GM20431 (cell line): ENCODE results near the gene MGAT4A.
"Not testable (repeated sequence)": the region's sequence is repeated elsewhere in the genome, so short reads cannot be mapped to it uniquely, and the experiment has no call there.

Experiments
- in situ Hi-C: fragments of 300-500 bp; cut with MseI, MboI; formaldehyde crosslinking; loops from one replicate; pipeline ENCODE4 v1.15.0; 2020; ENCODE audit warnings: low sequenced_read_pairs; ENCODE audit not compliant: unreplicated experiment

Gene MGAT4A

GRCh38 chr2:98669675-98670074, 61.3 kb downstream of the MGAT4A start:
- in situ Hi-C loops: no loop called here

DNA sequence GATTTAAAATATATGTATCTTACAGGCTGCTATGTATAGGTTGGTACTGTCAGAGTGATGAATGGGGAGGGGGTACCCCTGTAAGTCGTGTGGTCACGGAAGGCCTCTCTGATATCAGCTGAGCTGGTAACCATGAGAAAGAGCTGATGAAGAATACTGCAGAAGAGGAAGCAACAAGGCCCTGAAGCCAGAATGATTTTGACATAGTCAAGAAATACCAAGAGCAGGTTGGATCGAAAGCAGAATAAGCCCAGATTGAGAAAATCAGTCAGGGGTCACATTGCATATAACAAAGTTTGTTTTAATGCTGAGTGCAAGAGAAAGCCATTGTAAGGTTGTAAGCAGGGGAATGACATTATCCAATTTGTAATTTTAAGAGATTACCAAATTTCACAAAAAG, 65.3 kb downstream of the MGAT4A start:
- in situ Hi-C loops: no loop called here

DNA sequence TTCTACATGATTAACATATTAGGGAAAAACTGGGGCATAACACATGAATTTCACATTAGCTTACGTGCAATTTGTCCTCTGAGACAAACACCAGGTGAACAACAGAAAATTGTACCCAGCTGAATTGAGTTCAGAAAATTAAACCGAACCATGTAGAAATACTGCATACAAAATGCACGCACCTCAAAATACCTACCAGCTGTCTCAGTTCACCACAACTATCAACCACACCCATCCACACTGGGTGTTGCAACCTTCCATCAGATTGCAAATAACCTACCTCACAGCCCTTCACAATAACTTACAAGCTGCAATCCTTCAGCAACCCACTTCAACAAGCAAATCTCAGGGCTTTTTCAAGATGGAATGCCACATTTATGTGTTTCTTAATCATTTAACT, 66.6 kb downstream of the MGAT4A start:
- in situ Hi-C loops: no loop called here

GRCh38 chr2:98663511-98664090, 67.3 kb downstream of the MGAT4A start:
- in situ Hi-C loops: no loop called here

DNA sequence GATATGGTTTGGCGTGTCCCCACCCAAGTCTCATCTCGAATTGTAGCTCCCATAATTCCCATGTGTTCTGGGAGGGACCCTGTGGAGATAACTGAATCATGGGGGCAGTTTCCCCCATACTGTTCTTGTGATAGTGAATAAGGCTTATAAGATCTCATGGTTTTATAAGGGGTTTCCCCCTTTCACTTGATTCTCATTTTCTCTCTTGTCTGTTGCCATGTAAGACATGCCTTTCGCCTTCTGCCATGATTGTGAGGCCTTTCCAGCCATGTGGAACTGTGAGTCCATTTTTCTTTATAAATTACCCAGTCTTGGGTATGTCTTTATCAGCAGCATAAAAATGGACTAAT, 71.5 kb downstream of the MGAT4A start:
- in situ Hi-C loops: not testable (repeated sequence)

DNA sequence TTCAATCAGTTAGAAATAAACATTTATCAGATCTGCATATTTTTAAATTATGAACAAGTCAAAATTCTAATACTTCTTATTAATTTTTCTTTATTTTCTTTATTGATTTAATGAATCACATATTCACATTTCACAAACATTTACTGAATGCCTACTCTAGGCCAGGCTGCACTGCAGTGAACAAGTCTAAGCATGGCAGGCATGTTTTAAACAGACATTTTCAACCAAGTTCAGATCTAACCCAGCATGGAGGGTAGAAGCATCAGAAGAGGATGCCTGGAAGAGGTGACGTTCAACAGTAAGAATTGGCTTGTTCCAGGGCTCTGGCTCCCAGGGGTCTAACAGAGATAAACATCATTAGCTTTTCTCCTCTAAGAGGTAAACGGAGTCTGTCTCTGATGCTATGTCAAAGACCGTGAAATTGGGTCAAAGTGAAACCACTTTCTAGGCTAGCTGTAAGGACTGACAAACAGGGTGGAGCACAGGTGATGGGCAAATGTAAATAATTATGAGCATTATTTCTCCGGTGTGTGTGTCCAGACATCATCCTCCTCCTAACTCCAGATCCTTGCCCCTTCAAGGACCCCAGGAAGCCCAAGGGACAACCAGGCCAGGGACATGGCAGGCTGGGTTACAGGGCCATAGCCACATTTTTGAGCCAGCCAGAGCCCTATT, 72.0 kb downstream of the MGAT4A start:
- in situ Hi-C loops: no loop called here

GRCh38 chr2:98656800-98657199, 74.1 kb downstream of the MGAT4A start:
- in situ Hi-C loops: no loop called here

DNA sequence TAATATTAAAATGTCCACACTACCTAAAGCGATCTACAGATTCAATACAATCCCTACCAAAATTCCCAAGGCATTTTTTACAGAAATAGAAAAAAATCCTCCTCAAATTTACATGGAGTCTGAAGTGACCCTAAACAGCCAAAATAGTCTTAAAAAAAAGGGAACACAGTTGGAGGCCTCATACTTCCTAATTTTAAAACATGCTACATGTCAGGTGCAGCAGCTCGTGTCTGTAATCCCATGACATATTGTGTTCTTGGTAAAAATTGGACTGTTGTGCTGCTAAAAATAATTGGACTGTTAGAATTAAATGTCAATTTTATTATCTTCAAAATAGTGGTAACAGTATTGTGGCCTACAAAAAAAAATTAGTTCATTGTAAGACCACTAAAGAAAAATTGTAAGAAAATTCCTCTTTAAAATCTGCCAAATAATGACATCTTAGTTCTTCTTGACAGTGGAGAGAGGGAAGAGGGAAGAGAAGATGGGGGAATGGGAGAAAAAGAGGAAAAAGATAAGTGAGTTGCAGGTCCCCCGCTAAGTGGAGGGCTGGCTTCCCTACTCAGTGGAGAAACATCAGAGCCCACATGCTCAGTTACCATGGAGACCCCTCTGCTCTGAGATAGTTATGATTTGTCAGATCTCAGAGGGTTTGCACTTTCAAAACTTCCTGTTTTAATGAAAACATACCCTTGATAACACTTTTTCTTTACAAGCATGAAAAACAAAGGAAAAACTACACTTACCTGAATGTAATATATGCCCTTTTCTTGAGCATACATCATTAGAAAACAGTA, 76.0 kb downstream of the MGAT4A start:
- in situ Hi-C loops: no loop called here

DNA sequence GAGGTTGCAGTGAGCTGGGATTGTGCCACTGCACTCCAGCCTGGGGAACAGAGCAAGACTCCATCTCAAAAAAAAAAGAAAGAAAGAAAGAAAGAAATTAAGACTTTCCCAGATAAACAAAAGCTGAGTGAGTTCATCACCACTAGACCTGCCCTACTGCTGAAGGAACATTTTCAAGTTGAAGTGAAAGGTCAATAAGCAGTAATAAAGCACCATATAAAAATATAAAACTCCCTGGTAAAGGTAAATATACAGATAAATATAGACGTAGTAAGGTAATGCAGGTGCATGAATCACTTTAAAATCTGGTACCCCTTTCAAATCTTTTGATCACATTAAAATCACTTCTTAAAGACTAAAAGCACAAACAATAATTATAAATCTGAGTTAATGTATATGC, 79.9 kb downstream of the MGAT4A start:
- in situ Hi-C loops: no loop called here

DNA sequence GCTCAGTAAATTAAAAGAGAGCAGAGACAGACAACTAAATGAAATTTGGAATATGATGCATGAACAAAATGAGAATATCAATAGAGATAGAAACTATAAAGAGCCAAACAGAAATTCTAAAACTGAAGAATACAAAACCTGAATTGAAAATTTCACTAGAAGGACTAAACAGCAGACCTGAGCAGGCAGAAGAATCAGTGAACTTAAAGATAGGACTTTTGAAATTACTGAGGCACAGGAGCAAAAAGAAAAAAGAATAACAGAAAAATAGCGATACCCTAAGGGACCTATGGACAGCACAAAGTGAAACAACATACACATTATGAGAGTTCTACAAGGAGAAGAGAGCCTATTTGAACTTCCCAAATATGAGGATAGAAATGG, 80.9 kb downstream of the MGAT4A start:
- in situ Hi-C loops: loop anchor here (10.0 to 25.0 kb wide), 2 partner anchors 195 to 412 kb away; no protein-coding TSS in a partner anchor

DNA sequence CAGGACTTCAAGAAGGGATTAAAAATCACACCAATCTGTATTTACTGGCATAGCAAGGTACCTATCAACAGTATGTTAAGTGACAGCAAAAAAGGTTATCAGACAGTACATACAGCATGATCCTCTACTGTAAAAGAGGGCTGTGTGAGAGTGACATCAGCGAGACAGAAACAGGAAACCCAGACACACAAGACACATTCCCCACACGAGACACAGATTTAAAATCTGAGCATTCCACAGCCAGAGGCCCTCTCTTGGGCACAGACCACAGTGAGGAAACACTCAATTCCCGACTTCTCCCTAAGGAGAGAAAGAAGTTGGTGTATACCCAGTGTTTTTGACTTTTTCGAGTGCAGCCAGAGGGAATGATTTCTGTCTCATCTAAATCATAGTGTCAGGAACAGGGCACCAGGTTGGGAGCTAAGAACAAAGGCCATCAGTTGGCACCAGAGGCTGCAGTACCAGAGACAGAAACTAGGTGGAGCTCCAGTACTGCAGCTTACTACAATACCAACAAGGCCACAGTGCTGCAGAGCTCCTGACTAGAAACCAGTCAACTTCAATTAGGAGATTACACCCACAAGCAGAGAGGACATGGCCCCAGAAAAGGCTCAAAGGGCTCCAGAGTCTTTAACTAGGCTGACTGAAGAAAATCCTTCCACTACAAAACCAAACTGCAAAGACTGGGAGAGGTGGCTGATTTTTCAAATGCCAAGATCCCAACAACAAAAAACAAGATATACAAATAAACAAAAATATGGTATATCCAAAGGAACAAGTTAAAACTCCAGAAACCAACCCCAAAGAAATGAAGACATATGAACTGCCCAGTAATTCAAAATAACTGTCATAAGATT, 81.6 kb downstream of the MGAT4A start:
- in situ Hi-C loops: loop anchor here (10.0 to 25.0 kb wide), 2 partner anchors 195 to 413 kb away; no protein-coding TSS in a partner anchor

DNA sequence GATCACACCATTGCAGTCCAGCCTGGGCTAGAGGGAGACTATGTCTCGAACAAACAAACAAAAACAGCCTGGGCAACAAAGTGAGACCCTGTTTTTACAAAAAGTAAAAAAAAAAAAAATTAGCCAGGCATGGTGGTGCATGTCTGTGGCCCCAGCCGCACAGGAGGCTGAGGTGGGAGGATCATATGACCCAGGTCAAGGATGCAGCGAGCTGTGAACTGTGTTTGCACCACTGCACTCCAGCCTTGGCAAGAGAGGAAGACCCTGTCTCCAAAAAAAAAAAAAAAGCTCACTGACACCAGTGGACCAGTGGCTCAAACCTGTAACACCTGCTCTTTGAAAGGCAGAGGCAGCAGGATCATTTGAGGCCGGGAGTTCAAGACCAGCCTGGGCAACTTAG, 82.5 kb downstream of the MGAT4A start:
- in situ Hi-C loops: loop anchor here (10.0 to 25.0 kb wide), 2 partner anchors 196 to 414 kb away; no protein-coding TSS in a partner anchor

- in situ Hi-C loops: loop anchor here (10.0 to 25.0 kb wide), 2 partner anchors 197 to 415 kb away; no protein-coding TSS in a partner anchor
Observed at GRCh38 chr2:98647636-98648035, 83.3 kb downstream of the MGAT4A start.

DNA sequence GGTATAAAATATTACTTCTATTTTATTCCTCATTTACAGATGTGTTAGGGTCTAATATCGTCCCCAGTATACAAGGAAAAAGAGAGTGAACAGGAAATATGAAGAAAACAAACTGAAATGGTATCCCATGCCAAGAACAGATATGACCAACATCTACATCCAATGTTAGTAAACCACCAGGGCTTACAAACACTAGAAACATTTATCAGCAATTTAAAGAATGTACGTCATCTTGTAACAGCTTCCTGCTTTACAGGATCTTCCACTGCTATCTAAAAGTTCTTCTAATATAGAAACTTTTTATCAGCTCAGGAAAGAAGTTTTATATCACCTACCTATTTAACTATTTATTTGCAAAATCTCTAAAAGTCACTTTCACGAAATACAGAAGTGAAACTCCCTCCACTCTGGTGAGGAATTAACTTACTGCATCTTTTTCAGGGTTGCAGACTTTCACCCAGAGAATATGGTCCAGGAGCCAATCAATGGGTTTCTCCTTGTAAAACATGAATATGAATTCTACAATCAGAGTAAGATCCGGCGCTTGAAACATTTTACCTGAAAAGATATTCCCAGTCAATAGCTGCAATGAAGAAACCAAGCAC, 87.3 kb downstream of the MGAT4A start:
- in situ Hi-C loops: loop anchor here (10.0 to 25.0 kb wide), 2 partner anchors 201 to 419 kb away; no protein-coding TSS in a partner anchor

- in situ Hi-C loops: loop anchor here (25.0 kb wide), 1 partner anchor 425 kb away; no protein-coding TSS in a partner anchor
Observed at GRCh38 chr2:98637401-98638147, 93.4 kb downstream of the MGAT4A start.

GRCh38 chr2:98634406-98635092, 96.4 kb downstream of the MGAT4A start:
- in situ Hi-C loops: loop anchor here (25.0 kb wide), 1 partner anchor 428 kb away; no protein-coding TSS in a partner anchor

DNA sequence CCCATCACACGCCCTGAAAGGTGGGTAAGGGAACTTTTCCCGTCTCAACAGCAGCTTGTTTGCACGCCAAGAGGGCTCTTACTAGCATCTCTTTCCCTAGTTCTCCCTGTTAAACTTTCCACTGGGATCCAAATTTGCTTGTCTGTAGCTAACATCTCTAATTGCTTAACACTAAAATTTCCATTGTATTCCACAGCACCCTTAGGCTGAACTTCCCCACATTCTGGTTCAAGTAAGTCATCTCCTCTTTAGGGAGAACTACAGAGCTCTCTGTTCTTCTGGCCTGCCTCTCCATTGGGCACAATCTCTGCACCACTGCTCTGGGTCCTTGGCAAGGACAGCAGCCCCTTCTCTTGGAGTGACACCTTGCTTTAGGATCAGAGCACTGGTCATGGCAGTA, 98.6 kb downstream of the MGAT4A start:
- in situ Hi-C loops: loop anchor here (25.0 kb wide), 1 partner anchor 430 kb away; no protein-coding TSS in a partner anchor

- in situ Hi-C loops: no loop called here
Observed at GRCh38 chr2:98623657-98624056, 107.3 kb downstream of the MGAT4A start.
